AG04450 (cell line): Measurements from ENCODE around the gene LGALS7B. TPM values are rescaled to one million over a fixed set of nuclear protein-coding genes. Genes with fewer than 3 reads are reported as not detected.

Experiments used
- CTCF ChIA-PET: fragments of 300-600, 350-600 bp; formaldehyde crosslinking; extraction: SDS; loops from one replicate; lab custom pipeline; 2022; ENCODE audit warnings: antibody characterized with exemption, inconsistent platforms; lab: Charles Lee
- POLR2A ChIA-PET: fragments of 350-600 bp; formaldehyde crosslinking; extraction: SDS; loops from one replicate; lab custom pipeline; 2021; ENCODE audit warnings: antibody characterized with exemption, inconsistent platforms; lab: Yijun Ruan, JAX
- DNase-seq: peaks from one replicate; pipeline ENCODE4 v3.0.0-alpha.2; 2011; ENCODE audit warnings: low read depth, low spot score
- H3K27ac ChIP-seq: one replicate; pipeline ENCODE4 v1.5.1; 2012; ENCODE audit warnings: low read depth, low read length, control low read depth
- H3K27me3 ChIP-seq: one replicate; pipeline ENCODE4 v1.6.0; 2012; ENCODE audit warnings: low read length; ENCODE audit not compliant: control insufficient read depth, insufficient read depth
- H3K4me3 ChIP-seq: 2 replicates; pipeline ENCODE4 v1.5.1; 2011; ENCODE audit warnings: mild to moderate bottlenecking, low read depth, low read length, control low read depth
- H3K9me3 ChIP-seq: 2 replicates; pipeline ENCODE4 v1.5.1; 2012; ENCODE audit warnings: low read length; ENCODE audit not compliant: control insufficient read depth, insufficient read depth
- CTCF ChIP-seq: IDR thresholded peaks from 2 replicates; pipeline ENCODE4 v1.5.1; 2011; ENCODE audit warnings: low read depth, low read length, control low read depth, inconsistent platforms
- polyA minus RNA-seq: library from RNA; depleted of rRNA, polyadenylated mRNA; stranded (reverse); fragments of >200 nt; gene quantifications from 2 replicates; pipeline ENCODE4 v1.2.3, GENCODE V29; 2011; rRNA and poly(A)+ RNA removed
- polyA plus RNA-seq: library from polyadenylated mRNA; depleted of rRNA; stranded (reverse); fragments of >200 nt; gene quantifications from 2 replicates; pipeline ENCODE4 v1.2.3, GENCODE V29; 2011; rRNA removed

The LGALS7B gene
- not detected in 2 replicates for polyA plus RNA-seq
- not detected in 2 replicates for polyA minus RNA-seq

GRCh38 chr19:38788478-38789243 is at the start of gene LGALS7B:
LGALS7B (plus strand) TSS chr19:38789200; CDS start chr19:38789227, 27 bp downstream.
- ChIA-PET CTCF (no interaction called here), POLR2A (no interaction called here)
- Histone ChIP-seq H3K9me3 (no peaks in the 10 kb centered on the region; the same call in 1 of the 2 replicates), H3K27ac (no peak within 1 kb of the TSS), H3K4me3 (no peak within 1 kb of the TSS), H3K27me3 (no peaks in the 10 kb centered on the region)
- TF ChIP-seq CTCF = no peak
- DNase-seq = no peak

GRCh38 chr19:38739440-38740256 is 49.4 kb upstream of the LGALS7B start:
- Histone ChIP-seq H3K27me3 (peaks cover 3% of the 10 kb centered on the region), H3K27ac (no peak overlapping the region), H3K9me3 (no peaks in the 10 kb centered on the region; the same call in 1 of the 2 replicates), H3K4me3 (no peak overlapping the region)
- no peak for DNase-seq
- CTCF ChIA-PET = interaction anchor here (0.7 to 1.2 kb wide), 2 partner anchors 9 to 485 kb away, joined by 3 to 5 read pairs; no protein-coding TSS in a partner anchor
- TF ChIP-seq CTCF = no peak
- POLR2A ChIA-PET = interaction anchor here (0.7 kb wide), 1 partner anchor 111 kb away, joined by 3 read pairs; no protein-coding TSS in a partner anchor

- ChIA-PET CTCF (interaction anchor here (0.7 to 1.2 kb wide), 2 partner anchors 10 to 486 kb away, joined by 3 to 5 read pairs; no protein-coding TSS in a partner anchor), POLR2A (interaction anchor here (0.7 kb wide), 1 partner anchor 111 kb away, joined by 3 read pairs; no protein-coding TSS in a partner anchor)
- no peaks in the 10 kb centered on the region; the same call in 1 of the 2 replicates for H3K9me3 ChIP-seq
- DNase-seq = no peak
- H3K4me3 ChIP-seq = no peak overlapping the region
- TF ChIP-seq CTCF = no peak
- peaks cover 3% of the 10 kb centered on the region for H3K27me3 ChIP-seq
- H3K27ac ChIP-seq = no peak overlapping the region
Measured at GRCh38 chr19:38740257-38740592, 48.8 kb upstream of the LGALS7B start.

GRCh38 chr19:38740932-38741331 is 48.1 kb upstream of the LGALS7B start:
- Histone ChIP-seq H3K9me3 (no peaks in the 10 kb centered on the region; the same call in 1 of the 2 replicates), H3K27ac (no peak overlapping the region), H3K27me3 (peaks cover 3% of the 10 kb centered on the region), H3K4me3 (no peak overlapping the region)
- ChIA-PET CTCF (no interaction called here), POLR2A (no interaction called here)
- TF ChIP-seq CTCF = no peak
- no peak for DNase-seq
